ENCODE data around the gene XAB2.
"Not testable (repeated sequence)": the region's sequence is repeated elsewhere in the genome, so short reads cannot be mapped to it uniquely, and the experiment has no call there.

Gene XAB2

DNA sequence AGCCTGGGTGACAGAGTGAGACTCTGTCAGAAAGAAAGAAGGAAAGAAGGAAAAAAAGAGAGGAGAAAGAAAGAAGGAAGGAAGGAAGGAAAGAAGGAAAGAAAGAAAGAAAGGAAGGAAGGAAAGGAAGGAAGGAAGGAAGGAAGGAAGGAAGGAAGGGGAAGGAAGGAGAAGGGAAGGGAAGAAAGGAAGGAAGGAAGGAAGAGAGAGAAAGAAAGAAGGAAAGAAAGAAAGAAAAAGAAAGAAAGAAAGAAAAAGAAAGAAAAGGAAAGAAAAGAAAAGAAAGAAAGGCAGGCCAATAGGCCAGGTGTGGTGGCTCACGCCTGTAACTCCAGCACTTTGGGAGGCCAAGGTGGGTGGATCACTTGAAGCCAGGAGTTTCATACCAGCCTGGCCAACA, 51.9 kb downstream of the XAB2 start:
- DNase-seq (ENCODE audit: low read depth, low spot score): not testable (repeated sequence)

DNA sequence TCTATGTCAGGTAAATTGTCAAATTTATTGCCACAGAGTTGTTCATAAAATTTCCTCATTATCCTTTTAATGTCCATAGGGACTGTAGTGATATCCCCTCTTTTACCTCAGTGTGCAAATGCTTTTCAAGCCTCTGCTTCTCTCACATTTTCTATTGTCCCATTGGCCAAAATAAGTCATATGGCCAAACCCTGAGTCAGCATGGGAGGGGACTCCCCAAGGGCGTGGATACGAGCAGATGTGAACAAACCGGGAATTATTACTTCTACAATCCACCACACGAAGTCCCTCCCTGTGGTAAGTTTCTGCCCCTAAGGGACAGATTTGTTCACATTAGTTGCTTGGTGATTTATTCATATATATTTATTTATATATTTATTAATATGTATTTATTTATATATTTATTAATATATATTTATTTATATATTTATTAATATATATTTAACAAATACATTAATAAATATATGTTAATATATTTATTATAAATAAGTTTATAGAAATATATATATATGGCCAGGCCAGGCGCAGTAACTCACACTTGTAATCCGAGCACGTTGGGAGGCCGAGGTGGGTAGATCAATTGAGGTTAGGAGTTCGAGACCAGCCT, 53.8 kb downstream of the XAB2 start:
- no peak for DNase-seq (ENCODE audit: low read depth, low spot score)

DNA sequence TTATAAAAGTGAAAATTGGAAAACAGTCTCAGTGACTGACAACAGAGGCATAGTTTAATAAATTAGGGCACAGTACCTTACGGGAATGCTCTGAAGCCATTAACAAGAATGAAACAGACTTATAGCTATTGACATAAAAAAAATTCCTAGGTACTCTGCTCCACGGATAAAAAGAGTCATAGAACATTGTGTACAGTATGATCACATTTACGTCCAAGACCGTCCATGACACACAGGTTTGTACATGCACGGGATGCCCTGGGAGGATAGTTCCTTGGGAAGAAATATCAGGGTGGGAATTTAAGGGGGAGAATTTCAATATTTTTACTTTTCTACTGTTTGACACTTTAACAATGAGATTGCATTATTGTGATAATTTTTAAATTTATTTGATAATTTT, 58.6 kb downstream of the XAB2 start:
- no peak for DNase-seq (ENCODE audit: low read depth, low spot score)

All from ELF-1 (cell line).